Thoracic aorta (tissue), 2 donors: ENCODE measurements around the gene PTGIS. TPM values are rescaled to one million over a fixed set of nuclear protein-coding genes. Genes with fewer than 3 reads are reported as not detected.
"Not testable (repeated sequence)": the region's sequence is repeated elsewhere in the genome, so short reads cannot be mapped to it uniquely, and the experiment has no call there.

ENCODE experiments used
- ATAC-seq: fragments of 150-250 bp; one replicate; pipeline ENCODE4 v1.8.0; 2017; ENCODE audit warnings: low read depth; ENCODE audit not compliant: insufficient number of reproducible peaks, low FRiP score
- DNase-seq: peaks from one replicate; pipeline ENCODE4 v3.0.0-alpha.2; 2020; ENCODE audit warnings: low spot score
- H3K27ac ChIP-seq, 2 donors: fragments of 200-600 bp; sonication (generic); 1 replicate in 1 of 2; 2 replicates in 1 of 2; pipeline ENCODE4 v1.5.1; 2016; ENCODE audit warnings: mild to moderate bottlenecking in 2 of 2, moderate library complexity in 2 of 2
- H3K27me3 ChIP-seq: fragments of 200-600 bp; sonication (generic); replicated peaks from 2 replicates; pipeline ENCODE4 v1.6.0; 2016; ENCODE audit warnings: mild to moderate bottlenecking; ENCODE audit not compliant: insufficient read depth
- H3K36me3 ChIP-seq: fragments of 200-600 bp; sonication (generic); one replicate; pipeline ENCODE4 v1.5.1; 2016
- H3K4me1 ChIP-seq, 2 donors: fragments of 200-600 bp; sonication (generic); 1 replicate in 1 of 2; 2 replicates in 1 of 2; pipeline versions ENCODE4 v1.5.1 to v1.6.0; 2016; ENCODE audit warnings: low read depth in 2 of 2, mild to moderate bottlenecking in 1 of 2; ENCODE audit not compliant: control insufficient read depth in 1 of 2
- H3K4me3 ChIP-seq: fragments of 200-600 bp; sonication (generic); 2 replicates; pipeline ENCODE4 v1.5.1; 2016; ENCODE audit warnings: mild to moderate bottlenecking
- H3K9me3 ChIP-seq: fragments of 200-600 bp; sonication (generic); 2 replicates; pipeline ENCODE4 v1.5.1; 2016
- total RNA-seq, 2 donors: library from RNA; depleted of rRNA; stranded (reverse); fragments of >200 nt; gene quantifications; one replicate each; pipeline versions ENCODE4 v1.1.0 to v1.2.3, GENCODE V29; 2016
- TF ChIP-seq, protein P1 (sequence below): fragments of 200-600 bp; sonication (generic); IDR thresholded peaks from one replicate; pipeline ENCODE4 v1.5.1; 2019; ENCODE audit warnings: antibody characterized with exemption

PTGIS gene
- total RNA-seq, 2 donors from 2014 or later = 397 to 465 TPM

DNA sequence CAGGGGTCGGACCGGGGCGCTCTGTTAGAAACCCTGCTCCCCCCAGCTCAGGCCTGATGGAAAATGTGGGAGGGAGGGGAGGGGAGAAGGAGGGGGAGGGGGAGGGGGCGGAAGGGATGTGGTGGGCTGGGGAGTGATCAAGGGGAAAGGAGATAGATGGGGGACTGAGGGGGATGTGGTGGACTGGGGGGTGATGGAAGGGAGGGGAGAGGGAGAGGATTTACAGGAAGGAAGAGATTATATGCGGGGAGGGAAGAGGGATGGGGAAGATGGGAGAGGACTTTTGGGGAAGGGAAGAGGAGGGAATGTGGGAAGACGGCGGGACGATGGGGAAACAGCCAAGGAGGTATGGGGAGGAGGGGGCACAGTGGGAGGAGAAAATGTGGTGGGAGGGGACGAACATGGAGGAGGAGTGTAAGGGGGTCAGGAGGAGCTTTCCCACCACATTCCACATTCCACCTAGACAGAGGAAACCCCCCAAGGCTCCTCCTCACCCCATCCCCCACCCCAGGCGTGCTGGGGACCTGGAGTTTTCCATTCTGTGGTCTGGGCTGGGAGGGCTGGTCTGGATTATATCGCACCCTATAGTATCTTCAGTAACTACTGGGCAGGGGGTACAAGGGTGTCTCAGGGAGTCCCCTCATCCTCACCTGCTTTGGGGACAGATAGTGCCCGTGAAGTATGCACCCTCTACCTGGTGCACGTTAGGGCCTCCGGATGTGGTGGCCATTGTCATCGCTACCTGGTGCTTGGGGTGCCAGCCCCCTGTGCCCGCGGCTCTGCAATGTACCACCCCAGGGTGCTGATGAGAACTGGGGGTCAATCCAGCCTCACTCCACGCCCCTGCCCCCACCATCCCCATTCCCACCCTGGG, 578 bp upstream of the PTGIS start:
- Histone ChIP-seq H3K36me3 (peaks cover 2% of the 10 kb centered on the region), H3K27ac (peak overlapping the region; percentile 91 to 94), H3K9me3 (no peaks in the 10 kb centered on the region), H3K4me3 (peak overlapping the region; percentile 85), H3K4me1 (peaks cover 23 to 75% of the 10 kb centered on the region in 2 donors), H3K27me3 (no peaks in the 10 kb centered on the region)
- DNase-seq (no peak), ATAC-seq (no peak)
- TF ChIP-seq, protein P1, sequence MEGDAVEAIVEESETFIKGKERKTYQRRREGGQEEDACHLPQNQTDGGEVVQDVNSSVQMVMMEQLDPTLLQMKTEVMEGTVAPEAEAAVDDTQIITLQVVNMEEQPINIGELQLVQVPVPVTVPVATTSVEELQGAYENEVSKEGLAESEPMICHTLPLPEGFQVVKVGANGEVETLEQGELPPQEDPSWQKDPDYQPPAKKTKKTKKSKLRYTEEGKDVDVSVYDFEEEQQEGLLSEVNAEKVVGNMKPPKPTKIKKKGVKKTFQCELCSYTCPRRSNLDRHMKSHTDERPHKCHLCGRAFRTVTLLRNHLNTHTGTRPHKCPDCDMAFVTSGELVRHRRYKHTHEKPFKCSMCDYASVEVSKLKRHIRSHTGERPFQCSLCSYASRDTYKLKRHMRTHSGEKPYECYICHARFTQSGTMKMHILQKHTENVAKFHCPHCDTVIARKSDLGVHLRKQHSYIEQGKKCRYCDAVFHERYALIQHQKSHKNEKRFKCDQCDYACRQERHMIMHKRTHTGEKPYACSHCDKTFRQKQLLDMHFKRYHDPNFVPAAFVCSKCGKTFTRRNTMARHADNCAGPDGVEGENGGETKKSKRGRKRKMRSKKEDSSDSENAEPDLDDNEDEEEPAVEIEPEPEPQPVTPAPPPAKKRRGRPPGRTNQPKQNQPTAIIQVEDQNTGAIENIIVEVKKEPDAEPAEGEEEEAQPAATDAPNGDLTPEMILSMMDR = no peak

- H3K27ac ChIP-seq = peak overlapping the region; percentile 97 to 99
- peak overlapping the region; percentile 85 for H3K4me3 ChIP-seq
- no peaks in the 10 kb centered on the region for H3K27me3 ChIP-seq
- no peak for DNase-seq
- TF ChIP-seq, protein P1 = no peak
- H3K36me3 ChIP-seq = peaks cover 8% of the 10 kb centered on the region
- peaks cover 24 to 74% of the 10 kb centered on the region in 2 donors for H3K4me1 ChIP-seq
- no peak for ATAC-seq
- no peaks in the 10 kb centered on the region for H3K9me3 ChIP-seq
These were observed 1.3 kb downstream of the PTGIS start for GRCh38 chr20:49566401-49567364.

- H3K27me3 ChIP-seq, ATAC-seq, DNase-seq, H3K9me3 ChIP-seq: not testable (repeated sequence)
- H3K27ac ChIP-seq = peak overlapping the region; percentile 97 to 99
- peak overlapping the region; percentile 85 for H3K4me3 ChIP-seq
- peaks cover 17% of the 10 kb centered on the region for H3K36me3 ChIP-seq
- peaks cover 33 to 74% of the 10 kb centered on the region in 2 donors for H3K4me1 ChIP-seq
These were observed 2.9 kb downstream of the PTGIS start for GRCh38 chr20:49564991-49565390.

- Histone ChIP-seq H3K27ac (peak overlapping the region; percentile 97 to 99), H3K4me3 (peak overlapping the region; percentile 50), H3K36me3 (peaks cover 17% of the 10 kb centered on the region), H3K4me1 (peaks cover 36 to 76% of the 10 kb centered on the region in 2 donors), H3K9me3 (no peaks in the 10 kb centered on the region), H3K27me3 (no peaks in the 10 kb centered on the region)
- TF ChIP-seq, protein P1 = no peak
- ATAC-seq = no peak
- DNase-seq = no peak
These were observed 4.6 kb downstream of the PTGIS start for GRCh38 chr20:49563015-49563980.
